Activated gamma-delta T cell (primary cell): ENCODE measurements around the gene WASL.
"Not testable (repeated sequence)": the region's sequence is repeated elsewhere in the genome, so short reads cannot be mapped to it uniquely, and the experiment has no call there.

Source experiments
- DNase-seq: peaks from one replicate; lab custom pipeline; 2025; lab: John Stamatoyannopoulos, UW

Gene WASL

DNA sequence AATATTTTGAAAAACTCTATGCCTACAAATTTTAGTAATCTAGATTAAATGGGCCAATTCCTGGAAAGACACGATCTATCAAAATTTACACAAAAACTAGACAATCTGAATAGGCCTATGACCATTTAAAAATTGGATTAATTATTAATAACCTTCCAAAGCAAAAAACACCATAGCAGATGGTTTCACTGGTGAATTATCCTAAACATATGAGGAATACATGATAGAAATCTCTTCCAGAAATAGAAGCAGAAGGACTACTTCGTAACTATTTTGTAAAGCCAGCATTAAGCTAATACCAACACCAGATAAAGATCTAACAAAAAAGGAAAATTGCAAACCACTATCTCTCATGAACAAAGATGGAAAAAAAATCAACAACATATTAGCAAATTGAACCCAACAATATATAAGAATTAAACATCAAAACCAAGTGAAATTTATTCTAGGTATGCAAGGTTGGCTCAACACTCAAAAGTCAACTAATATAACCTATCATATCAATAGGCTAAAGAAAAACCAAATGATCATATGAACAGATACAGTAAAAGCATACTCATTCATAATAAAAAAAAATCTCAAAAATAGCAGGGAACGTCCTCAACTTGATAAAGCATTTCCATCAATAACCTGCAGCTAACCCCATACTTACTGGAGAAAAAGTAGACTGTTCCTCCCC, 16.3 kb downstream of the WASL start:
- DNase-seq = no peak

DNA sequence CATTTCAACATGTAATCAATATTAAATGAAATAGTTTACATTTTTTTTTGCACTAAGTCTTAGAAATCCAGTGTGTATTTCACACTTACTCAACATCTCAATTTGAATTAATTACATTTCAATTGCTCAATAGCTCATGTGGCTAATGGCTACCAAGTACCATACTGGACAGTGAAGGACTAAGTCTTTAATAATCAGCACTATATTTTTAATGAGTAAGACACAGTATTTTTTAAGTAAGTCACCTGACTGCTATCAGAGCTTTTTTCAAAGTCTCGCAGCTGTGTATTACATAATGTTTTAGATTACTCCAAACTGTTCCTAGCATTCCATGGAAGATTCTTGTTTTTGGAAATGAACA, 19.6 kb downstream of the WASL start:
- no peak for DNase-seq

DNA sequence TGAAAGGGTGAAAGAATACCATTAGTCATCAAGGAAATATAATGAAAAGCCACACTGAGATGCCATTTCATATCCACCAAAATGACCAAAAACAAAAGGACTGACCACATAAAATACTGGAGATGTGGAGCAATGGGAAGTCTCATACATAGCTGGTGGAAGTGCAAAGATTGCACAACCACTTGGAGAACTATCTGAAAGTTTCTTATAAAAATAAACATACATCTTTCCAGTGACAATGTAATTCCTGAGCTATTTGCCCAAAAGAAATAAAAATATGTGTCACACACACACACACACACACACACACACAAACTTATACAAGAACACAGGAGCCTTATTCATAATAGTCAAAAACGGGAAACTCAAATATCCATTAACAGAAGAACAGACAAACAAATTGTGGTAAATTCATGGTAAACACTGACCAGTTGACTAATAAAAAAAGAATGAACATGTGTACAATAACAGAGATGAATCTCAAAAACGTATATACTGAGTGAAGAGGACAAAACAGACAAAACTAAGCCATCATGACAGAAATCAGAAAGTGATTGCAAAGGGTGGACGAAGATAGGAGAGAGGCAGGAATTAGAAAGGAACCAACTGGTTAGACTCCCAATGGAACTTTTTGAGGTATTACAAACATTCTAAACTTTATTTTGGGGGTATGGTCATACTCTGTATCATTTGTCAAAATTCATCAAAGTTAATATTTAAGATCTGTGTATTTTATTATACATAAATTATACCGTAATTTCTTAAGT, 21.5 kb downstream of the WASL start:
- no peak for DNase-seq

DNA sequence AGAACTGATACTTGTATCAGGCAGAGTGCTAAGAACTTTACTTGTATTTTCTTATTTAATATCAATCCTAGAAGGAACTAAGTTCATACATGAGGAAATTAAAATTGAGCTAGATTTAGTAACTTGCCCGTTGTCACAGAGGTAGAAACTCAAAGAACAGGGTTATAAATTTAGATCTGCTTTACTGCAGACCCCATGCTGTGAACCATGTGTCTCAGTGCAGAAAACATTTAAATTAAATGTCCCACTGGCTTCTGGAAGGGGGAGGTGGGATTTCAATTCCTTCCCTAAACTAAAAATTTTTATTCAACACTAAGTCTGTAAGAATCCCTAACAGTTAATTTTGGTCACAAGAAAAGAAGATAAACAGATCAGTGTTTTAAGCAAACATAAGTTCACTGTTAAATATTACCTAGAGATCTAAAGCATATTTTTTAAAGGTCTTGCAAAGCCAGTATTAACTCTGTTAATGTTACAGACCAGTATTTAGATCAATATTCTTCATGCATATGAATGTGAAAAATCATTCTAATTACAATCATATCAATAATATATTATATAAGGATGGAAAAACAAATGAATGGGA, 23.1 kb downstream of the WASL start:
- no peak for DNase-seq

DNA sequence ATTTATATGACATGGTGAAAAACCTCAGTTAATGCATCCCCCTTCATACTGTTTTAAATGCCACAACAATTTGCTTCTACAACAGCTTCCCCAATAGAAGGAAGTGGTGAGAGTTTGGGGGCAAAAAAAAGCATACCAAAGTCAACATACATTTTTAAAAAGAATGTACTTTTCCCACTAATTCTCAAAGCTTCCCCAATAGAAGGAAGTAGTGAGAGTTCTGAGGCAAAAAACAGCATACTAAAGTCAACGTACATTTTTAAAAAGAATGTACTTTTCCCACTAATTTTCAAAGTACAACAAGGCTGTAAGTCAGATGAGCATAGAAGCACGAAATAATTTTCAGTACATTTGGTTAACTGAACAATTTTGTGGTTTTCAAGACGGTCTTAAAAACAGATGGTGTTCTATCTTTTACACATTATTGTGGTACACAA, 24.0 kb downstream of the WASL start:
- DNase-seq = no peak

DNA sequence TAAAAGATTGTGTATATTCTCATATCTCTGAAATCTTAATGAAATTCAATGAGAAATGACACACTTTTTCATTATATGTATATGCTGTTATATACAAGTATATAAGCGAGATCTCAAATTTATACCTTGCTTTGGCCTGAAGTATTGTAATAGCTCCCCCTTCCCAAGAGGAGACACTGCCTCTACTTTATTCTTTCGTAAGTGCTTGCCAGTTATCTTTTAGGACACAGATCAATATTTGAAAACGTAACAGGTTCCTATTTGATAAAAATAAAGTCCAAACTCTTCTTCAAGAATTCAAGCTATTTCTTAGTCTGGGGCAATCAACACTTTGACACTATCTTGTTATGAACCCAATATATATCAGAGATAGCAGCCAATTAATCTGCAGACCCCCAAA, 24.9 kb downstream of the WASL start:
- DNase-seq = no peak

DNA sequence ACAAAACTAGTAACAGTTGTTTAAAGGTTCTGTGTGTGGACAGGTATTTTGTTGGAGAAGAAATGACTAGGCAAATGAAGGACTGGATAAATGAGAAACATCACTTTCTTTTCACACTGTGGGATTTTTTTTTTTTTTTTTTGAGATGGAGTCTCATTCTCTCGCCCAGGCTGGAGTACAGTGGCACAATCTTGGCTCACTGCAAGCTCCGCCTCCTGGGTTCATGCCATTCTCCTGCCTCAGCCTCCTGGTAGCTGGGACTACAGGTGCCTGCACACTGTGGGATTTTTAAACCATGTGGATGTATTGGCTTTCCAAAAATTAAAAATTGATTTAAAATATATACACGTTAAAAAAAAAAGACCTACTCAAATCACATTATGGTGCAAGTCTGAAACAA, 28.3 kb downstream of the WASL start:
- DNase-seq = not testable (repeated sequence)

DNA sequence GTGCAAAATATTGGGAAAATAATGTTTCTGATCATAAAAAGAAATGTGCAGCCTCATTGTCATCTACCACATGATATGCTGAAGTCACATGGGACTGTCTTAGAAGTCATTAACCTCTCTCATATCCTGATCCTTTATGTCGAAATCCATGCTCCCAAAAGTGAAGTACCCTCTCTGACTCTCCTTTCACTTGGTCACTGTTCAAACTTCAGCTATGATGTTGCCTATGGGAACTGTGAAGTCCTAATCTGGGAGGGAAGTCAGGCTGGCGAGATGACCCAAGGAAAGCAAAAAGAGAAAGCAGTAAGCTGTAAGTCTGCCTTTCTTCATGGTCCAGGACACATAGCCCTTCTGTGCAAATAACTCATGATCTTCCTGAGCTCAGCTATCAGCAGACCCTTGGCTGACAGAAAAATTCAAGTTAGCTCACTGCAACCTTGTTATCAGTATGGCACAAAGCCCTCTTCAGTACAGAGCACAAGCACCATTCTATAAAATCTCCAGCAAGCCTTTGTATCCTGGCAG, 29.5 kb downstream of the WASL start:
- no peak for DNase-seq

DNA sequence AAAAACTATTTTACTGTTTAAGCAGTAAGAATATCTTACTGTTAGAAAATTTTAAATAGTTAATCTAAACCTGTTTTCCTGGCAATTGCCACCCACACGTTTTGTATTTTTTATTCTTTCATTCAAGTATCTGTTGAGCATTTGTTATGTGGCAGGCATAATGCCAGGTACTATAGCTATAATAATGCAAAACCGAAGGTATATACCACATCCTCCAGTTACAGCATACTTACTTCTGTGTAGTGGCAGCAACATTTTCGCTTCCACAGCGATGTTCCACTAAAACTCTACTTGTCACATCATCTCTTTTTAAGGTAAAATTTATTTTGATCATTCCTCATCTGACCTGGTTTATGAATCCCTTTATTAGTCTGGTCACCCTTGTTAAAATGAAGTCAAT, 30.0 kb downstream of the WASL start:
- DNase-seq = no peak

DNA sequence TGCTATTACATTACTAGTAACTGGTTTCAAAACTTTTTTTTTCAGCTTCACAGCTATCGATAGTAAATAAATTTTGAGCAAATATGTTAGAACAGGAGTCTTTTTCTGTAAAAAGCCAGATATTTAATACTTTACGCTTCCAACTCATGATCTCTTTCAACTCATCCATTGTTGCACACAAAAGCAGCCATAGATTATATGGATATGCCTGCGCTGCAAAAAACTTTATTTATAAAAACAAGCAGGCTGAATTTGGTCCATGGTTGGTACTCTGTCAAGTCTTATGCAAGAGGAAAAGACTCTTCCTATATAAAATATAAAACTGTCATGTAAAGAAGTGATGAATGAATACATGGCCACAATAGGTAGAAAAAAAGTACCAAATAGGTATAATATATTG, 31.1 kb downstream of the WASL start:
- DNase-seq = no peak

DNA sequence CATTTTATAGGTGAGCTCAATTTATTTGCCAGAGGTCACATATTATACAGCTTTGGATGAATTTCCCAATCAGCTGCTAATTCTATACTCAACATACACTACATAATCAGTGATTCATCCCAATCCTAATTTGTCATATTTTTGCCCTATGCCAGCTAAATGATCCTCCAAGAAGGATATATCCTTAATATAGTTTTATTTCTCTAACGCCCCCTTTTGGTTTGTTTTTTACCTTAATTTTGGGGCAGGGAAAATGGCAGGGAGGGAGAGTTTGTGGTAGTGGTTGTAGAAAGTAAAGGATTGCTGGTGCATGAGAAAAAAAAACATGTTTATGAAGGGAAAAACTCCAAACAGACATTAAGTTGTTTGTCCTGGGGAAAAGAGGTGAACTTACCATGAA, 31.9 kb downstream of the WASL start:
- DNase-seq = no peak

DNA sequence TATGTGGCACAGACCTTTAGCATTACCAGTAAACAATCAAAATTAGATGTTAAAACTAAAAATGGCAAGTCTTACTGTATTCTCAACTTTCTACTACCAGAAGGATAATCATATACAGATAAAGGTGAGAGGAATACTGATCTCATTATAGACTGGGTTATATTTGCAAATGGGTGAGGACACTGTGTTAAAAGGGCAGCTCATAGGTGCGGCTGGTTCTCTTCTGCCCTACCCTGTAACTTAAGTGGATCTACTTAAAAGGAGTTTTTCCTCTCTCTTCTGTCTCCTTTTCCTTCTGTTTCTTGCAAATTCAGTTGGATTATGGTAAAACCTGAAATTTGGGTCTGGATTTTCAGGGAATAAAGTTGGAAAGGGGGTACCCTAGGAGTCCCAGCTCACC, 33.0 kb downstream of the WASL start:
- DNase-seq = no peak

DNA sequence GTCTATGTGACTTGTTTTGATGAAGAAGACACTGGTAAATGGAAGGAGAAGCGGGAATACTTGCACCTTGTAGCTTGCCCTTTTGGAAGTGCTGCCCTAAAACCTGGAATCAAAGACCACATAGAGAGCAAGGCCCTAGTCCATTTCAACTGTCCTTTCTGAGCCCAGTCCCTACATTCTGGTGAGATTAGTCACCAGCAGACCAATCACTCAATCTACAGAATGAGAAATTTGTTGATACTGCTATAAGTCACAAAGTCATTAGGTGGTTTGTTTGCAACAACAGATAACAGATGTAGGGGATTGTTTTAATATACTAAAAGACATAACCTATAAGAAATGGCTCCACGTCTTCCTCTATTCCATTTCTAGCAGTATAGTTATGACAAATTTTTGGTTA, 33.6 kb downstream of the WASL start:
- DNase-seq = no peak

DNA sequence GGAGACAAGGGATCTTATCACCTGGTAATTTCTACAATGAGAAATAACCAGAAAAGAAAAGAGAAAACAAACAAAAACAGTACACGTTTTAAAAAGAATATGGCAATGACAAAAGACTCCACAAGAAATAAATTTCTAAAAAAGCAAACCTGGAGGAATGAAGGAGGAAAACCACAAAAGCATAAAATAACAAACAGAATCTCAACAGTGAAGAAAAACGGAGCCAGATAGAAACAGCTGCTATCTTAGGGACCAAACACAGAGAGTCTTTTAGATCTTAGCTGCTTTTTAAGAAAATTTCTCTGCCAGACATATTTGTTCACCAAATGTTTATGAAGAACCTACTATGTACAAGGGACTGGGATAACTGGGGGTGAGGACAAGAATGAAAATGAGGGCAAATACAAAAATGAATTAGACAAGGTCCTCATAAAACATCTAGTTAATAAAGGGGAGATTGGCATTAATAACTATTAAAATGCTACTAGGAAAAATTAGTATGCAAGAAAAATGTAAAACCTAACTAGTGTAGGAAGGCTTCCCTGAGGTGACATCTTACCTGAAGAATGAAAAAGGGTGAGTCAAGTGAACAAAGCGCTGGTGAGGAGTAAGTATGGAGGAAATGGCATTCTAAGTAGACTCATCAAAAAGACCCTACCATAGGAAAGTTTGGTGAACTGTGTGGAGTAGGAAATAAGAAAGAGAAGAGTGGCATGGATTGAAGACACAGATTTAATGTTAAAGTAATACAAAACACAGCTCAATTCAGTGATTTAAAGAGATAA, 34.3 kb downstream of the WASL start:
- DNase-seq = no peak

DNA sequence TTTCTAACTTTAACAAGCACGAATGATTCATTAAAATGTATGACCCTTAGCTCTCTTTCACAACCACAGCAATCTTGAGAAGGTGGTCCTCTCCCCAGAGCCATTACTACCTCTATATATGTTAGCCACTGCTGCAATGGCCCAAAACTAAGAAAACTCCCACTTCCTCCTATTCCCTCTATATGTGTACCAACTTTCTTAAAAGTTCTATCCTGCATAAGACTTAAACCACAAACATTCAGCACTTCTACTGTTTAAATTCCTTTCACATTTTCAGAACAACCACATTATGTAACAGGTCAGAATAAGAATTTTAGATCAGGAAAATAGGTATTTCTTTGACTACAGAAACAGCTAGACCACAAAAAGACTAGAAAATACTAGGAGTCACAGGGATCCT, 36.2 kb downstream of the WASL start:
- DNase-seq = no peak

DNA sequence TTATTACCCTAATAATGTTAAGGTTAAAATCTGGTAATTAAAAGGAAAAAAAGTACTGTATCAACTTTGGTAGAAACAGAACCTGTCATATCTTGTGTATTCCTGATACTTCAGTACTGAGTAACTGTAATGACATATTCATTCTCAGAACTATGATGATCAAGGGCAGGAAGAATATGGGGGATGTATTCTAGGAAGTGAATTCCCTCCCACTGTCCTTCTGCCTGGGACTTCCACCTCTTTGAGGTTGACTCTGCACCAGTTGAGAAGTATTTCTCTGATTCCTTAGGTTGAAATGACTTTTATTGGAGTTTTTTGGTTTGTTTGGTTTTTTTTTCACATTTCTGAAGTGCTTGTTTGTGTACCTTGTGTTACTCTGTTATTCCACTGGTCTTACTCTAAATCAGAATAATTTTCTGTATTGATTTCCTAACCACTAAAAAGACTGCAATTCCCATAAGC, 36.9 kb downstream of the WASL start:
- no peak for DNase-seq

DNA sequence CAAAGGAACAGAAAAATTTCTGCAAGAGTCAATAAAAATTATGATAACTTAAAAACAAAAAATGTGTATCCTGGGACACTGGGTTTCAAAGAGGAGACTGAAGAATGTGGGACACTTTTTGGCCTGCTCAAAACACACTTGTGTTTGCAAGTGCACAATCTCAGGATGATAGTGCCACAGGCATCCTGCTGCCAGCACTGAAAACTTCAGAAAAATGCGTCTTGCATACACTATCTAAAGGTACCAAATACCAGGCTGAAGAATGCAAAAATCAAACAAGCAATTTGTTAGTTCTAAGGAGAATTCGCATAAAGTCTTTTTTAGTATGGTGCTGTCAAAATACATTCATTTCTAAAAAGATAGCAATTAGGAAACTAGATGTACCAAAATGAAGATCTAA, 38.1 kb downstream of the WASL start:
- no peak for DNase-seq

DNA sequence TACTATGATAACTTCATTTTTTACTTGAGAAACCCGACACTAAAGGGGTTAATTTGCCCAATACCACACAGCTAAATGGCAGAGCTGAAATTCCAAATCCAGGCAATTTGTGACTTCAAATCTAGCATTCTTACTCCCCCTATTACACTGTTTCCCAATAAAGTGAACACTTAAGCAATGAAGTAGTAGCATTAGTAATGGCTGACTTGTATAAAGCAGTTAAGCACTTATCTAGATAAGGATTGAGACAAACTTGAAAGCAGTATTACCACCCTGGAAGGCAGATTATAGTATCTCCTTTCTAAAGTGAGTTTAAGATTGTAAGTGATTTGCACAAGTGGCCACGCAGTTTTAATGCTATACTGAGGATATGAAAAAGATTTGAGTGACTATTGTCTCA, 39.3 kb downstream of the WASL start:
- DNase-seq = no peak

DNA sequence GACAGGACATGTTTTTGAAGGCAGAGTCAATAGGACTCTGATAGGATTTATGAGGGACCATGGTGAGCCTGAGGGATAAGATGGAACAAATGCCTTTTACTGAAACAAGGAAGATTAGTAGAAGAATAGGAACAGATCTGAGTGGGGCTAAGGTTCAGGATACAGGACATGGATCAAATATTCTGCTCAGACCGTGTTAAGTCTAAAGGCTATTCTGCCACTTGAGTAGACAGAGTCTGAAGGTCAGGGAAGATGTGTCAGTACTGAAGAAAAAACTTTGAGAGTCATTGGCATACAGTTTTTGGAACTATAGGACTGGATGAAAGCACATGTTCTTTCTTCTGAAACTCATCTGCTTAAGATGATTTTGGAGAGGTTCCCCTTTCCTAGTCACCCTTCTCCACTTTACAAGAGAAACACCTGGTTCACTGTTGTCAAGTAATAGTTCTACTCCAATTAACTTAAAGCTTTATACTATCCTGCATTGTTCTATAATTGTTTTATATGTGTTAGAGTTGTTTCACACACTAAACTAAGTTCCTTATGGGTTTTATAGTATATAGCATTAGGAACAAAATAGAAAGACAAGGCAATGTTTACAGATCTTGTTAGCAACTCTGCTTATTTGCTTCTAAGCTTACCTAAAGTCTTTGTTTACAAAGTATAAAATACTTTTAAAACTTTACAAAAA, 43.4 kb downstream of the WASL start:
- DNase-seq = no peak

DNA sequence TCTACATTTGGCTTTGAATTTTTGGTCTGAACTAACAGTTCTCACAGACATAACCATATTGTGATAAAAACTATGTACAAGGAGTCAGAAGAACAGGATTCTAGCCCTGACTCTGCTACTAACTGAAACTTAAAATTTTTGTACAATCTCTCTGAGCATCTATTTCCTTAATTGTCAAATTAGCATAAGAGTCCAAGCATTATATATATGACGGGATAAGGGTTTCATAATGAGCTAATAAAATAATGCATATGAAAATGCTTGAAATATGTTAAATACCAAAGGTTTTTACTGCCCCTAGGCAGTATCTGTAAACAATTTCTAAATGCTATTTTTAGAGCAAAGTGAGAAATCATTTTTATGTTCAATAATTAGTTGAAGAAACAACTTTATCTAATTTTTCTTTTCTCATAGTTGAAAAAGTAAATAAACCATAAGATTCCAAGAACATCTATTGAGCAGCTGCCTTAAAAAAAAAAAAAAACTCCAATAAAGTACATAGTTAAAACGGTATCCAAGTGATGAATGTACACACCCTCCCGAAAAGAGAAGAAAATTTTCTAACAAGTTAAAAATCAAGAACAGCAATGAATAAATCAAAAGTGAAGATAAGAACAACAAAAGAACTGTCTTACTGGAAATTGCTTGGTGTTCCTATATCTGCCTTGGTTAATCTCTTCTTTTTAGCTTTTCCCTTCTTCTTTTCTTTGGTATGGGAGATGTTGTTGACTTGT, 52.7 kb downstream of the WASL start:
- no peak for DNase-seq

DNA sequence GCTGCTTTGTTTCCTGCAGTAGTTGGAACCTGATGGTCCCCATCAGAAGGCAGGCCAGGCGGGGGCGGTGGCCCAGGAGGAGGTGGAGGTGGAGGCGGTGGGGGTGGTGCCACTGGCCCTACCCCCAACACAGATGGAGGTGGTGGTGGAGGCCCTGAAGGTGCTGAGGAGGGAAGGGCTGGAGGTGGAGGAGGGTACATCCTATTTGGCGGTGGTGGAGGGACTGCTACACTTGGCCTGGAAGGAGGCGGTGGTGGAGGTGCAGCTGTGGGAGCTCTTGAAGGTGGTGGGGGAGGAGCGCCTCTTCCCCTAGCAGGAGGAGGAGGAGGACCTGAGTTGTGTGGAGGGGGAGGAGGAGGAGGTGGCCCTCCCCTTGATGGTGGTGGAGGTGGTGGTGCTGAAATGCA, 56.3 kb downstream of the WASL start:
- no peak for DNase-seq
